Measurements from ENCODE around the gene GPR17. TPM values are rescaled to one million over a fixed set of nuclear protein-coding genes. Genes with fewer than 3 reads are reported as not detected.

GPR17 gene
- total RNA-seq, 2 donors from 2014 or later, result 0.24 TPM; not detected in 1

- Mint-ChIP-seq H3K27me3 (ENCODE audit: insufficient read depth) (peaks cover 2% of the 10 kb centered on the region), H3K9me3 (peaks cover 47% of the 10 kb centered on the region), H3K4me1 (no peaks in the 10 kb centered on the region), H3K4me3 (no peak overlapping the region), H3K27ac (no peak overlapping the region), H3K36me3 (ENCODE audit: low read depth) (peaks cover 5% of the 10 kb centered on the region)
- no peak overlapping the region for H3K27ac ChIP-seq (ENCODE audit: low read depth, low read length)
- H3K4me1 ChIP-seq (ENCODE audit: control insufficient read depth, insufficient read depth, low read length), result no peaks in the 10 kb centered on the region
- peak overlapping the region; percentile 24 for H3K4me3 ChIP-seq (ENCODE audit: low read length)
- TF ChIP-seq, protein P1, sequence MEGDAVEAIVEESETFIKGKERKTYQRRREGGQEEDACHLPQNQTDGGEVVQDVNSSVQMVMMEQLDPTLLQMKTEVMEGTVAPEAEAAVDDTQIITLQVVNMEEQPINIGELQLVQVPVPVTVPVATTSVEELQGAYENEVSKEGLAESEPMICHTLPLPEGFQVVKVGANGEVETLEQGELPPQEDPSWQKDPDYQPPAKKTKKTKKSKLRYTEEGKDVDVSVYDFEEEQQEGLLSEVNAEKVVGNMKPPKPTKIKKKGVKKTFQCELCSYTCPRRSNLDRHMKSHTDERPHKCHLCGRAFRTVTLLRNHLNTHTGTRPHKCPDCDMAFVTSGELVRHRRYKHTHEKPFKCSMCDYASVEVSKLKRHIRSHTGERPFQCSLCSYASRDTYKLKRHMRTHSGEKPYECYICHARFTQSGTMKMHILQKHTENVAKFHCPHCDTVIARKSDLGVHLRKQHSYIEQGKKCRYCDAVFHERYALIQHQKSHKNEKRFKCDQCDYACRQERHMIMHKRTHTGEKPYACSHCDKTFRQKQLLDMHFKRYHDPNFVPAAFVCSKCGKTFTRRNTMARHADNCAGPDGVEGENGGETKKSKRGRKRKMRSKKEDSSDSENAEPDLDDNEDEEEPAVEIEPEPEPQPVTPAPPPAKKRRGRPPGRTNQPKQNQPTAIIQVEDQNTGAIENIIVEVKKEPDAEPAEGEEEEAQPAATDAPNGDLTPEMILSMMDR (conservative IDR thresholded peaks at IDR 0.05), result no peak
- H3K36me3 ChIP-seq (ENCODE audit: control insufficient read depth, insufficient read depth, low read length), result no peaks in the 10 kb centered on the region
- DNase-seq, result peak; percentile 48
- peaks cover 41% of the 10 kb centered on the region for H3K9me3 ChIP-seq (ENCODE audit: control insufficient read depth, low read length)
- 76 to 89% methylated on average over 1 to 2 of the region's 2 CpGs for WGBS, 2 experiments (ENCODE audit: insufficient coverage in 1 of 2, insufficient read length in 1 of 2)
- H3K27me3 ChIP-seq (ENCODE audit: control insufficient read depth, insufficient read depth, low read length, poor library complexity, severe bottlenecking), result no peaks in the 10 kb centered on the region
- H3K9ac ChIP-seq (ENCODE audit: extremely low read depth, low read length, poor library complexity, severe bottlenecking), result no peak overlapping the region
These were observed 44.7 kb downstream of the GPR17 start for GRCh38 chr2:127690696-127691095.

DNA sequence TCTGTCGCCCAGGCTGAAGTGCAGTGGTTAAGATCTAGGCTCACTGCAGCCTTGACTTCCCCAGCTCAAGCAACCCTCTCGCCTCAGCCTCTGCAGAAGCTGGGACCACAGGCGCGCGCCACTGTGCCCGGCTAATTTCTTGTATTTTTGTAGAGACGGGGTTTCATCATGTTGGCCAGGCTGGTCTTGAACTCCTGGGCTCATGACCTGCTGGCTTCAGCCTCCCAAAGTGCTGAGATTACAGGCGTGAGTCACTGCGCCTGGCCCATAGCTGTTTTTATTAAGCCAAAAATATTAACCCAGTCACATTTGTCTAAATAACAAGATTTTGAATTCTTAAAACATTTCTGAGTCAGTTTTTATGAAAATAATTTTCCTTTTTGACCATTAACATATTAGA, 49.0 kb downstream of the GPR17 start:
- H3K36me3 Mint-ChIP-seq (ENCODE audit: low read depth), result peaks cover 5% of the 10 kb centered on the region
- DNase-seq, result no peak
- H3K36me3 ChIP-seq (ENCODE audit: control insufficient read depth, insufficient read depth, low read length), result no peaks in the 10 kb centered on the region
- H3K27ac ChIP-seq (ENCODE audit: low read depth, low read length), result no peak overlapping the region
- no peaks in the 10 kb centered on the region for H3K4me1 ChIP-seq (ENCODE audit: control insufficient read depth, insufficient read depth, low read length)
- H3K4me3 Mint-ChIP-seq, result no peak overlapping the region
- TF ChIP-seq, protein P1 (conservative IDR thresholded peaks at IDR 0.05), result no peak
- H3K4me1 Mint-ChIP-seq, result no peaks in the 10 kb centered on the region
- H3K4me3 ChIP-seq (ENCODE audit: low read length), result no peak overlapping the region
- H3K9ac ChIP-seq (ENCODE audit: extremely low read depth, low read length, poor library complexity, severe bottlenecking), result no peak overlapping the region
- 94 to 100% methylated on average over 8 to 9 of the region's 9 CpGs for WGBS, 2 experiments (ENCODE audit: insufficient coverage in 1 of 2, insufficient read length in 1 of 2)
- peaks cover 10% of the 10 kb centered on the region for H3K27me3 Mint-ChIP-seq (ENCODE audit: insufficient read depth)
- H3K9me3 ChIP-seq (ENCODE audit: control insufficient read depth, low read length), result peaks cover 22% of the 10 kb centered on the region
- no peaks in the 10 kb centered on the region for H3K27me3 ChIP-seq (ENCODE audit: control insufficient read depth, insufficient read depth, low read length, poor library complexity, severe bottlenecking)
- peaks cover 27% of the 10 kb centered on the region for H3K9me3 Mint-ChIP-seq
- no peak overlapping the region for H3K27ac Mint-ChIP-seq

DNA sequence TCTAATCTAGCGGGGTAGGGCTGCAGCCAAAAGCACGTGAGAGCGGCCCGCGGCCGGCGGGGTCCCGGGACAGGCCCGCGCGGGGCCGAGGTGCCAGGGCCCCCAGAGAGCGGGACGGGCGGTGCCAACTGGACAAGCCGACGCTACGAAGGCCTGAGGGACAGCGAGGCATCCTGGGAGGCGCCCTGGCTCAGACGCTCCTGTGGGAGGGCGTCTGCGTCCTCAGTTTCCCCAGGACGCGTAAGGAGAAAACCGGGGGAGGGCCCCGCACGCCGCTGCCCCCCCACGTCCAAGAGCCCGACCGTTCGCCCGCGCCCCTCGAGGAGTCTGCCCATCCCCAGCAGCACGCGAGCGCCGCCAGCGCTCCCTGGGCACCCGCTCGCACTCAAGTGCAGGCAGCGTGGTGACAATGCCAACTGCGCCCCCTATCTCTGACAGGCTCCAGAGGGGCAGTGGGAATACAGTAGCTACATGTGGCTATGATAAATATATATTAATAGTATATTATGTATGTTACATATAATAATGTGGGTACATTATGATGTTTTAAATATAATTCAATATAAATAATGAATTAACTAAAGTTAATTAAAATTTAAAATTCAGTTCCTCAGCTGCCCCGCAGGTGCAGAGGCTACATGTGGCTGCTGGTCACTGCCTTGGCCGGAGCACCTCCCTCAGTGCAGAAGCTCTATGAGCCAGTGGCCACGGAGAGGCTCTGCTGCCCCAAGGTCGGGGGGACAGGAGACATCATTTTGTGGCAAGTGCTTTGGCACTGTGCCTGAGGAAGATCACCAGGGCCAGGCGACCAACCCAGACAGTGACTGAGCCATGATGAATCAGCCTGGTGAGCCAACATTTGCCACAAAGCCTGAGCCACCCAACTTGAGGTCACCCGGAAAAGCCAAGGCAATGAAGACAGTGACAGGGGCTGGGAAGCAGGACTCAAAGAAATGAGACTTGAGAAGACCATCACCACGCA, 49.8 kb downstream of the GPR17 start:
- 89 to 96% methylated on average over 30 to 52 of the region's 52 CpGs for WGBS, 2 experiments (ENCODE audit: insufficient coverage in 1 of 2, insufficient read length in 1 of 2)
- Histone ChIP-seq H3K9ac (ENCODE audit: extremely low read depth, low read length, poor library complexity, severe bottlenecking) (no peak overlapping the region), H3K4me1 (ENCODE audit: control insufficient read depth, insufficient read depth, low read length) (no peaks in the 10 kb centered on the region), H3K9me3 (ENCODE audit: control insufficient read depth, low read length) (peaks cover 14% of the 10 kb centered on the region), H3K27ac (ENCODE audit: low read depth, low read length) (no peak overlapping the region), H3K4me3 (ENCODE audit: low read length) (no peak overlapping the region), H3K36me3 (ENCODE audit: control insufficient read depth, insufficient read depth, low read length) (no peaks in the 10 kb centered on the region), H3K27me3 (ENCODE audit: control insufficient read depth, insufficient read depth, low read length, poor library complexity, severe bottlenecking) (no peaks in the 10 kb centered on the region)
- TF ChIP-seq, protein P1 (conservative IDR thresholded peaks at IDR 0.05), result peak; percentile 76
- Mint-ChIP-seq H3K9me3 (peaks cover 19% of the 10 kb centered on the region), H3K27ac (no peak overlapping the region), H3K36me3 (ENCODE audit: low read depth) (peaks cover 5% of the 10 kb centered on the region), H3K4me1 (peaks cover 8% of the 10 kb centered on the region), H3K4me3 (no peak overlapping the region), H3K27me3 (ENCODE audit: insufficient read depth) (peaks cover 10% of the 10 kb centered on the region)
- DNase-seq, result peak; percentile 92

Data from endodermal cell (in vitro differentiated cells).